Measurements from ENCODE around the gene DPP4. TPM values are rescaled to one million over a fixed set of nuclear protein-coding genes. Genes with fewer than 3 reads are reported as not detected.

Gene DPP4
- polyA plus RNA-seq, 3 donors, result 0.46 TPM; not detected in 2

DNA sequence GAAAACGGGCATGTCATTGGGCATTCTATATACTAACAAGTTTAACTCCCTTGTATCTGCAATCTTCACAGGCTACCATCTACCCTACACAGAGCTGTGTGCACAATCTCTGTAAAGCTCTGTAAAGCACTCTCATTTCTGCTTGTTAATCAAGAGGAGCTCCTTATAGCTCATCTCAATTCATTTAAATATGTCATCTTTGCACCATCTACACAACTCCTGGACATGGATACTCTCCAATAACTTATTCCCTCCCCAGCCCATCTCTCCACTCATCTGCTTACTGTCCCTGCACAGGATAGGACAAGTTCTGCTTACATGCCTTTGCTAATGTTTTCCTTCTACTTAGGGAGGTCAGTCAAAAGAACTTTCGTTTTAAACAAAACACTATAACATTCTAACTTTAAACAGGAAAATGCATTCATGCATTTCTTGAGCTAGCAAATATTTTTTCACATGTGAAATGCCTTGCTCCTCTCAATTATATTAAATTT lies 61.4 kb downstream of the DPP4 start:
- WGBS (ENCODE audit: insufficient coverage), result 86% methylated on average over 1 of the region's 2 CpGs
- H3K4me1 Mint-ChIP-seq, result peaks cover 27% of the 10 kb centered on the region
- Histone ChIP-seq H3K4me1 (ENCODE audit: control insufficient read depth in 1 of 2, insufficient read depth in 2 of 2, low read length in 2 of 2) (peaks cover 20 to 32% of the 10 kb centered on the region in 2 donors), H3K27me3 (ENCODE audit: control insufficient read depth in 2 of 2, insufficient read depth in 2 of 2, low read length in 2 of 2) (no peaks in the 10 kb centered on the region), H3K36me3 (replicated peaks in 1 of 2; ENCODE audit: control insufficient read depth in 1 of 2, insufficient read depth in 2 of 2, low read length in 2 of 2) (no peaks in the 10 kb centered on the region), H3K4me2 (replicated peaks; ENCODE audit: extremely low read depth, low read length, poor library complexity, severe bottlenecking) (no peak overlapping the region), H3K9ac (ENCODE audit: insufficient read depth, low read length, poor library complexity, severe bottlenecking) (no peak overlapping the region), H4K20me1 (ENCODE audit: insufficient read depth, low read length) (no peaks in the 10 kb centered on the region), H3K27ac (ENCODE audit: low read depth in 1 of 2, low read length in 2 of 2) (no peak overlapping the region), H2AFZ (ENCODE audit: insufficient read depth, low read depth, low read length, poor library complexity, severe bottlenecking) (no peak overlapping the region), H3K79me2 (ENCODE audit: insufficient read depth, low read length) (no peaks in the 10 kb centered on the region), H3K9me3 (replicated peaks in 1 of 2; ENCODE audit: control insufficient read depth in 1 of 2, insufficient read depth in 1 of 2, low read length in 2 of 2) (no peaks in the 10 kb centered on the region), H3K4me3 (replicated peaks in 1 of 3; ENCODE audit: low read depth in 2 of 3, low read length in 3 of 3) (no peak overlapping the region)
- no peak overlapping the region for H3K4me3 Mint-ChIP-seq
- intact Hi-C loops (cut with micrococcal nuclease), result loop anchor here in 1 of 2 donors (5.0 kb wide), 1 partner anchor 115 kb away; no protein-coding TSS in a partner anchor
- H3K36me3 Mint-ChIP-seq, result peaks cover 0 to 1% of the 10 kb centered on the region in 2 donors
- no peak for DNase-seq
- no peak overlapping the region for H3K27ac Mint-ChIP-seq
- TF ChIP-seq CTCF (IDR thresholded peaks at IDR 0.05), result no peak
- no peaks in the 10 kb centered on the region for H3K27me3 Mint-ChIP-seq (ENCODE audit: low read depth in 3 of 3)
- no peaks in the 10 kb centered on the region for H3K9me3 Mint-ChIP-seq

- WGBS (ENCODE audit: insufficient coverage), result no CpG with 5 or more reads among the region's 2 CpGs
- H3K4me1 Mint-ChIP-seq, result peaks cover 27% of the 10 kb centered on the region
- no peak overlapping the region for H3K9ac ChIP-seq (ENCODE audit: insufficient read depth, low read length, poor library complexity, severe bottlenecking)
- no peaks in the 10 kb centered on the region for H3K27me3 ChIP-seq (ENCODE audit: control insufficient read depth in 2 of 2, insufficient read depth in 2 of 2, low read length in 2 of 2)
- no peak for DNase-seq
- TF ChIP-seq CTCF (IDR thresholded peaks at IDR 0.05), result no peak
- no peak overlapping the region for H3K4me3 Mint-ChIP-seq
- H2AFZ ChIP-seq (ENCODE audit: insufficient read depth, low read depth, low read length, poor library complexity, severe bottlenecking), result no peak overlapping the region
- H3K9me3 Mint-ChIP-seq, result no peaks in the 10 kb centered on the region
- no peaks in the 10 kb centered on the region for H4K20me1 ChIP-seq (ENCODE audit: insufficient read depth, low read length)
- no peaks in the 10 kb centered on the region for H3K27me3 Mint-ChIP-seq (ENCODE audit: low read depth in 3 of 3)
- H3K4me3 ChIP-seq (replicated peaks in 1 of 3; ENCODE audit: low read depth in 2 of 3, low read length in 3 of 3), result no peak overlapping the region
- peaks cover 20 to 32% of the 10 kb centered on the region in 2 donors for H3K4me1 ChIP-seq (ENCODE audit: control insufficient read depth in 1 of 2, insufficient read depth in 2 of 2, low read length in 2 of 2)
- peaks cover 0 to 1% of the 10 kb centered on the region in 2 donors for H3K36me3 Mint-ChIP-seq
- H3K4me2 ChIP-seq (replicated peaks; ENCODE audit: extremely low read depth, low read length, poor library complexity, severe bottlenecking), result no peak overlapping the region
- no peaks in the 10 kb centered on the region for H3K9me3 ChIP-seq (replicated peaks in 1 of 2; ENCODE audit: control insufficient read depth in 1 of 2, insufficient read depth in 1 of 2, low read length in 2 of 2)
- no peaks in the 10 kb centered on the region for H3K36me3 ChIP-seq (replicated peaks in 1 of 2; ENCODE audit: control insufficient read depth in 1 of 2, insufficient read depth in 2 of 2, low read length in 2 of 2)
- no peak overlapping the region for H3K27ac ChIP-seq (ENCODE audit: low read depth in 1 of 2, low read length in 2 of 2)
- no peak overlapping the region for H3K27ac Mint-ChIP-seq
- intact Hi-C loops (cut with micrococcal nuclease), result loop anchor here in 1 of 2 donors (5.0 kb wide), 1 partner anchor 115 kb away; no protein-coding TSS in a partner anchor
- H3K79me2 ChIP-seq (ENCODE audit: insufficient read depth, low read length), result no peaks in the 10 kb centered on the region
Measured at GRCh38 chr2:162011706-162012564, 62.1 kb downstream of the DPP4 start.

Data from CD14-positive monocyte (primary cell).